ENCODE results near the gene MCM3.

Gene MCM3

DNA sequence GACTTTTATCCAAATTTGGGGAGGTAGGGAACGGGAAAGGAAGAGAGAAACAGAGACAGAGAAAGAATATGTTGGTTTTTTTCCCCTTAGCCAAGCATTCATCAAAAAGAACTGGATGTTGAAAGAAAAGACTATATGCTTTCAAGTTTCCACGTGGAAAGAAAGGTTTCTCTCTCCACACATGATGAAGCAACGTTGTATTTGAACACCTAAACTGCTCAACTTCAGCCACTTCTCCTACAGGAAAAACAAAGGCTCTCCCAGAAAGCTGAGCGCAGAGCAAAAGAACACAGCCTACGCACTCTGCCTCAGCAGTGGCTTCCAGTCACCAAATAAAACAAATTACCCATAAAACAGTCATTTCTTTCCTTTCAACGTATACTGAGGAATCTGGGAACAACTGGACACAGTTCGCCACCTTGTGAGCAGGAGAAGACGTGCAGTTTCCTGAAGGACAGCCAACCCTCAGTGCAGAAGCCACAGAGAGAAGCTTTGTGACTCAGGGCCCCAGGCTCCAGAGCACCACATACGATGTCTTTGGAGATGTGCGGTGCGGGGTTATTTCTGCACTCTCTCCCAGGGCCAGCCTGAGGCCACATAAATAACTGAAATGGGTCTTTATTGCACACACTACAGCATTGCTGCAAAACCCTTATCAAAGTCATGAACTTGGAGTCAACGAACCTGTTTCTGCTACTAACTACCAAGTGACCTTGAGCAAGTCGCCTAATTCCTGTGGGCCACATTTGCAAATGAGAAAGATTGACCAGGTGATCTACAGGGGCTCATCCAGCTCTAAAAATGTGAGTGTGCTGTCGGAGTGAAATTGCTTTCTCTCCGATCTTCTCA lies 50.3 kb downstream of the MCM3 start:
- TF ChIP-seq, protein P1, sequence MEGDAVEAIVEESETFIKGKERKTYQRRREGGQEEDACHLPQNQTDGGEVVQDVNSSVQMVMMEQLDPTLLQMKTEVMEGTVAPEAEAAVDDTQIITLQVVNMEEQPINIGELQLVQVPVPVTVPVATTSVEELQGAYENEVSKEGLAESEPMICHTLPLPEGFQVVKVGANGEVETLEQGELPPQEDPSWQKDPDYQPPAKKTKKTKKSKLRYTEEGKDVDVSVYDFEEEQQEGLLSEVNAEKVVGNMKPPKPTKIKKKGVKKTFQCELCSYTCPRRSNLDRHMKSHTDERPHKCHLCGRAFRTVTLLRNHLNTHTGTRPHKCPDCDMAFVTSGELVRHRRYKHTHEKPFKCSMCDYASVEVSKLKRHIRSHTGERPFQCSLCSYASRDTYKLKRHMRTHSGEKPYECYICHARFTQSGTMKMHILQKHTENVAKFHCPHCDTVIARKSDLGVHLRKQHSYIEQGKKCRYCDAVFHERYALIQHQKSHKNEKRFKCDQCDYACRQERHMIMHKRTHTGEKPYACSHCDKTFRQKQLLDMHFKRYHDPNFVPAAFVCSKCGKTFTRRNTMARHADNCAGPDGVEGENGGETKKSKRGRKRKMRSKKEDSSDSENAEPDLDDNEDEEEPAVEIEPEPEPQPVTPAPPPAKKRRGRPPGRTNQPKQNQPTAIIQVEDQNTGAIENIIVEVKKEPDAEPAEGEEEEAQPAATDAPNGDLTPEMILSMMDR (IDR thresholded peaks at IDR 0.05; ENCODE audit: low read depth, low read length, poor library complexity, severe bottlenecking): peak; percentile 55
- no peak for TF ChIP-seq EZH2phosphoT487 (IDR thresholded peaks at IDR 0.05; ENCODE audit: borderline replicate concordance, low read length)
- Histone ChIP-seq H3K36me3 (ENCODE audit: control insufficient read depth, low read length) (no peaks in the 10 kb centered on the region), H3K79me2 (ENCODE audit: control insufficient read depth, low read length) (no peaks in the 10 kb centered on the region)

GRCh38 chr6:52233005-52233404 lies 51.5 kb downstream of the MCM3 start:
- H3K4me2 ChIP-seq (ENCODE audit: low read length): no peak overlapping the region
- H3K4me3 ChIP-seq (ENCODE audit: low read length): no peak overlapping the region
- H4K20me1 ChIP-seq (ENCODE audit: control insufficient read depth, insufficient read depth, low read depth, low read length): no peaks in the 10 kb centered on the region
- no peaks in the 10 kb centered on the region for H3K9me3 ChIP-seq (ENCODE audit: control insufficient read depth, insufficient read depth, low read length)
- H3K9me2 ChIP-seq (replicated peaks; ENCODE audit: control insufficient read depth, low read length): no peaks in the 10 kb centered on the region
- no peaks in the 10 kb centered on the region for H3K4me1 ChIP-seq (ENCODE audit: control insufficient read depth, low read length)
- no peak overlapping the region for H3K27ac ChIP-seq (ENCODE audit: low read depth, low read length)
- H3K79me2 ChIP-seq (ENCODE audit: control insufficient read depth, low read length): no peaks in the 10 kb centered on the region
- no peak for TF ChIP-seq EZH2phosphoT487 (IDR thresholded peaks at IDR 0.05; ENCODE audit: borderline replicate concordance, low read length)
- no peaks in the 10 kb centered on the region for H3F3A ChIP-seq (ENCODE audit: control insufficient read depth, insufficient read depth)
- H3K36me3 ChIP-seq (ENCODE audit: control insufficient read depth, low read length): no peaks in the 10 kb centered on the region
- peaks cover 15% of the 10 kb centered on the region for H3K27me3 ChIP-seq (ENCODE audit: control insufficient read depth, low read length)

More for the DNA sequence above, 50.3 kb downstream of the MCM3 start:
- H3K4me2 ChIP-seq (ENCODE audit: low read length): no peak overlapping the region
- no peaks in the 10 kb centered on the region for H3F3A ChIP-seq (ENCODE audit: control insufficient read depth, insufficient read depth)
- H3K27me3 ChIP-seq (ENCODE audit: control insufficient read depth, low read length): peaks cover 15% of the 10 kb centered on the region
- H3K9me2 ChIP-seq (replicated peaks; ENCODE audit: control insufficient read depth, low read length): no peaks in the 10 kb centered on the region
- no peaks in the 10 kb centered on the region for H3K4me1 ChIP-seq (ENCODE audit: control insufficient read depth, low read length)
- H4K20me1 ChIP-seq (ENCODE audit: control insufficient read depth, insufficient read depth, low read depth, low read length): no peaks in the 10 kb centered on the region
- H3K27ac ChIP-seq (ENCODE audit: low read depth, low read length): no peak overlapping the region
- no peak overlapping the region for H3K4me3 ChIP-seq (ENCODE audit: low read length)
- H3K9me3 ChIP-seq (ENCODE audit: control insufficient read depth, insufficient read depth, low read length): no peaks in the 10 kb centered on the region

GRCh38 chr6:52231406-52232127 lies 53.0 kb downstream of the MCM3 start:
- H3K79me2 ChIP-seq (ENCODE audit: control insufficient read depth, low read length): no peaks in the 10 kb centered on the region
- H3K36me3 ChIP-seq (ENCODE audit: control insufficient read depth, low read length): no peaks in the 10 kb centered on the region
- H3K4me1 ChIP-seq (ENCODE audit: control insufficient read depth, low read length): no peaks in the 10 kb centered on the region
- H3K4me2 ChIP-seq (ENCODE audit: low read length): no peak overlapping the region
- no peak overlapping the region for H3K4me3 ChIP-seq (ENCODE audit: low read length)
- peaks cover 15% of the 10 kb centered on the region for H3K27me3 ChIP-seq (ENCODE audit: control insufficient read depth, low read length)
- no peak overlapping the region for H3K27ac ChIP-seq (ENCODE audit: low read depth, low read length)
- no peaks in the 10 kb centered on the region for H3F3A ChIP-seq (ENCODE audit: control insufficient read depth, insufficient read depth)
- H4K20me1 ChIP-seq (ENCODE audit: control insufficient read depth, insufficient read depth, low read depth, low read length): no peaks in the 10 kb centered on the region
- no peaks in the 10 kb centered on the region for H3K9me3 ChIP-seq (ENCODE audit: control insufficient read depth, insufficient read depth, low read length)
- TF ChIP-seq, protein P1 (IDR thresholded peaks at IDR 0.05; ENCODE audit: low read depth, low read length, poor library complexity, severe bottlenecking): no peak
- TF ChIP-seq EZH2phosphoT487 (IDR thresholded peaks at IDR 0.05; ENCODE audit: borderline replicate concordance, low read length): no peak
- no peaks in the 10 kb centered on the region for H3K9me2 ChIP-seq (replicated peaks; ENCODE audit: control insufficient read depth, low read length)

GRCh38 chr6:52230685-52231084 lies 53.9 kb downstream of the MCM3 start:
- no peaks in the 10 kb centered on the region for H3K9me3 ChIP-seq (ENCODE audit: control insufficient read depth, insufficient read depth, low read length)
- no peak overlapping the region for H3K27ac ChIP-seq (ENCODE audit: low read depth, low read length)
- no peaks in the 10 kb centered on the region for H3K4me1 ChIP-seq (ENCODE audit: control insufficient read depth, low read length)
- no peaks in the 10 kb centered on the region for H3K36me3 ChIP-seq (ENCODE audit: control insufficient read depth, low read length)
- no peak overlapping the region for H3K4me3 ChIP-seq (ENCODE audit: low read length)
- no peaks in the 10 kb centered on the region for H3F3A ChIP-seq (ENCODE audit: control insufficient read depth, insufficient read depth)
- H4K20me1 ChIP-seq (ENCODE audit: control insufficient read depth, insufficient read depth, low read depth, low read length): no peaks in the 10 kb centered on the region
- TF ChIP-seq EZH2phosphoT487 (IDR thresholded peaks at IDR 0.05; ENCODE audit: borderline replicate concordance, low read length): no peak
- TF ChIP-seq, protein P1 (IDR thresholded peaks at IDR 0.05; ENCODE audit: low read depth, low read length, poor library complexity, severe bottlenecking): no peak
- H3K27me3 ChIP-seq (ENCODE audit: control insufficient read depth, low read length): peaks cover 15% of the 10 kb centered on the region
- no peaks in the 10 kb centered on the region for H3K79me2 ChIP-seq (ENCODE audit: control insufficient read depth, low read length)
- H3K9me2 ChIP-seq (replicated peaks; ENCODE audit: control insufficient read depth, low read length): no peaks in the 10 kb centered on the region
- H3K4me2 ChIP-seq (ENCODE audit: low read length): no peak overlapping the region

Data from DOHH2 (cell line).